Measurements from ENCODE around the gene CCDC3. TPM values are rescaled to one million over a fixed set of nuclear protein-coding genes. Genes with fewer than 3 reads are reported as not detected.

The CCDC3 gene
- total and polyA plus RNA-seq, 2 of the 4 experiments (the other 2 are of a cell fraction): 0.29 to 0.36 TPM

DNA sequence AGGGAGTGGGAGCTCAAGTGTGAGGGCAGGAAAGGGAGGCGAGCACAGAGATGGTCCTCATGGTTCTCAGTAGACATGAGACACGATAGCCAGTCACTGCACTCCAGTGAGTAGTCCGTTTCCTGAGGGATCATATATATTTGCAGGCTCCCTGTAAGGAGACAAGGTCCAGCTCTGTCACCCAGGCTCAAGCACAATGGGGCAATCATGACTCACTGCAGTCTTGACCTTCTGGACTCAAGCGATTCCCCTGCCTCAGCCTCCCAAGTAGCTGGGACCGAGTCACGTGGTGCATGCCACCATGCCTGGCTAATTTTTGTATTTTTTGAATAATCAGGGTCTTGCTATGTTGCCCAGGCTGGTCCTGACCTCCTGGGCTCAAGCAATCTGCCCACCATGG is 116.7 kb downstream of the CCDC3 start:
- Histone ChIP-seq H3K14ac (replicated peaks; ENCODE audit: low read depth, low read length) (no peak overlapping the region), H3K27ac (ENCODE audit: insufficient read depth, low read length) (no peak overlapping the region), H2BK20ac (ENCODE audit: low read depth, low read length) (no peak overlapping the region), H3K4me3 (ENCODE audit: insufficient read depth, low read depth, low read length) (no peak overlapping the region), H3K18ac (ENCODE audit: low read depth, low read length) (no peak overlapping the region), H2AK5ac (ENCODE audit: low read depth, low read length) (no peak overlapping the region), H2AK9ac (replicated peaks; ENCODE audit: low read depth, low read length, poor library complexity) (no peak overlapping the region), H3K56ac (ENCODE audit: extremely low read depth, insufficient read depth, low read length) (no peak overlapping the region), H3K4ac (ENCODE audit: low read depth, low read length) (no peak overlapping the region), H2BK120ac (ENCODE audit: low read depth, low read length) (no peak overlapping the region), H3K9me1 (ENCODE audit: insufficient read depth, low read length) (no peaks in the 10 kb centered on the region), H3K4me1 (ENCODE audit: control insufficient read depth, insufficient read depth, low read length) (no peaks in the 10 kb centered on the region; the same call in 1 of the 2 replicates), H4K91ac (ENCODE audit: insufficient read depth, low read depth, low read length) (no peak overlapping the region), H3K9ac (ENCODE audit: low read depth, low read length) (no peak overlapping the region), H4K8ac (ENCODE audit: low read depth in 2 of 2, low read length in 2 of 2) (no peak overlapping the region), H3K9me3 (ENCODE audit: control insufficient read depth, insufficient read depth, low read length) (no peaks in the 10 kb centered on the region), H3K23ac (ENCODE audit: low read depth, low read length) (no peak overlapping the region), H3K4me2 (ENCODE audit: low read depth, low read length) (no peak overlapping the region), H3K79me1 (ENCODE audit: low read depth in 1 of 2, low read length in 2 of 2) (no peaks in the 10 kb centered on the region), H3K27me3 (ENCODE audit: control insufficient read depth, insufficient read depth, low read length) (peaks cover 12% of the 10 kb centered on the region; the same call in 1 of the 2 replicates), H2BK5ac (ENCODE audit: low read depth, low read length, poor library complexity, severe bottlenecking) (no peak overlapping the region), H3K36me3 (ENCODE audit: control insufficient read depth, insufficient read depth, low read length) (no peaks in the 10 kb centered on the region), H4K20me1 (ENCODE audit: insufficient read depth, low read length) (no peaks in the 10 kb centered on the region), H2BK15ac (ENCODE audit: low read depth, low read length) (no peak overlapping the region), H4K5ac (ENCODE audit: low read depth, low read length) (no peak overlapping the region), H2AFZ (replicated peaks; ENCODE audit: low read length, poor library complexity) (no peak overlapping the region)
- WGBS, 2 experiments (ENCODE audit: extremely low coverage in 2 of 2, insufficient read length in 1 of 2): 67% methylated on average over 2 of the region's 6 CpGs; no CpG with 5 or more reads in 1 of the 2 experiments
- dilution Hi-C loops (cut with HindIII; ENCODE audit: low sequenced_read_pairs, unreplicated experiment): no loop called here
- ATAC-seq (ENCODE audit: low read depth) (no peak), DNase-seq (no peak)
- CTCF ChIA-PET: no interaction called here
- intact Hi-C loops (cut with micrococcal nuclease): no loop called here
- TF ChIP-seq NFE2L2 (IDR thresholded peaks at IDR 0.05; ENCODE audit: low read depth, low read length) (no peak), CEBPB (IDR thresholded peaks at IDR 0.05; ENCODE audit: low read depth, low read length) (no peak), RFX5 (IDR thresholded peaks at IDR 0.05; ENCODE audit: low read depth, low read length) (no peak), RCOR1 (IDR thresholded peaks at IDR 0.05; ENCODE audit: insufficient replicate concordance, low read length) (no peak), CHD1 (IDR thresholded peaks at IDR 0.05; ENCODE audit: low read depth, low read length) (no peak), MAZ (IDR thresholded peaks at IDR 0.05; ENCODE audit: borderline replicate concordance, low read depth, low read length) (no peak)
- TF ChIP-seq, protein P1, sequence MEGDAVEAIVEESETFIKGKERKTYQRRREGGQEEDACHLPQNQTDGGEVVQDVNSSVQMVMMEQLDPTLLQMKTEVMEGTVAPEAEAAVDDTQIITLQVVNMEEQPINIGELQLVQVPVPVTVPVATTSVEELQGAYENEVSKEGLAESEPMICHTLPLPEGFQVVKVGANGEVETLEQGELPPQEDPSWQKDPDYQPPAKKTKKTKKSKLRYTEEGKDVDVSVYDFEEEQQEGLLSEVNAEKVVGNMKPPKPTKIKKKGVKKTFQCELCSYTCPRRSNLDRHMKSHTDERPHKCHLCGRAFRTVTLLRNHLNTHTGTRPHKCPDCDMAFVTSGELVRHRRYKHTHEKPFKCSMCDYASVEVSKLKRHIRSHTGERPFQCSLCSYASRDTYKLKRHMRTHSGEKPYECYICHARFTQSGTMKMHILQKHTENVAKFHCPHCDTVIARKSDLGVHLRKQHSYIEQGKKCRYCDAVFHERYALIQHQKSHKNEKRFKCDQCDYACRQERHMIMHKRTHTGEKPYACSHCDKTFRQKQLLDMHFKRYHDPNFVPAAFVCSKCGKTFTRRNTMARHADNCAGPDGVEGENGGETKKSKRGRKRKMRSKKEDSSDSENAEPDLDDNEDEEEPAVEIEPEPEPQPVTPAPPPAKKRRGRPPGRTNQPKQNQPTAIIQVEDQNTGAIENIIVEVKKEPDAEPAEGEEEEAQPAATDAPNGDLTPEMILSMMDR (conservative IDR thresholded peaks at IDR 0.05; ENCODE audit: low read depth, low read length): no peak
- no TSS peak for BruUV-seq (replicated peaks)
- in situ Hi-C loops (cut with MboI; ENCODE audit: low sequenced_read_pairs): no loop called here
- POLR2A ChIA-PET (ENCODE audit: unreplicated experiment): no interaction called here
